GM12892 (cell line): ENCODE results near the gene AK8.

ENCODE experiments used
- DNase-seq: peaks from one replicate; pipeline ENCODE4 v3.0.0; 2011; ENCODE audit not compliant: insufficient read length
- FAIRE-seq: peaks from 2 replicates; lab custom pipeline; 2011; peaks lifted over from hg19 to GRCh38; lab: Jason Lieb, UNC
- POLR2A ChIP-seq: IDR thresholded peaks from 2 replicates; pipeline ENCODE4 v1.6.1; 2011; ENCODE audit warnings: low read depth, low read length, control low read depth
- POLR2AphosphoS5 ChIP-seq: IDR thresholded peaks from 2 replicates; pipeline ENCODE4 v1.6.1; 2011; ENCODE audit warnings: low read depth, low read length, control low read depth
- TAF1 ChIP-seq: IDR thresholded peaks from 2 replicates; pipeline ENCODE4 v1.6.1; 2011; ENCODE audit warnings: low read depth, mild to moderate bottlenecking, control low read depth, low read length, borderline replicate concordance

AK8 gene

GRCh38 chr9:132903574-132904492 is 25.7 kb upstream of the AK8 start:
- TF ChIP-seq POLR2A (no peak), POLR2AphosphoS5 (no peak), TAF1 (no peak)
- DNase-seq = no peak
- FAIRE-seq = no peak

GRCh38 chr9:132901858-132902831 is 24.1 kb upstream of the AK8 start:
- TF ChIP-seq POLR2AphosphoS5 (no peak), TAF1 (no peak), POLR2A (no peak)
- FAIRE-seq = peak; percentile 86

GRCh38 chr9:132898051-132898450 is 20.0 kb upstream of the AK8 start:
- DNase-seq (no peak), FAIRE-seq (no peak)
- TF ChIP-seq TAF1 = no peak
- TF ChIP-seq POLR2AphosphoS5 = no peak
- no peak for TF ChIP-seq POLR2A

More at GRCh38 chr9:132901858-132902831, 24.1 kb upstream of the AK8 start:
- DNase-seq = peak; percentile 51

- DNase-seq (no peak), FAIRE-seq (no peak)
- TF ChIP-seq POLR2AphosphoS5 (no peak), TAF1 (no peak), POLR2A (no peak)
Observed at GRCh38 chr9:132896906-132897305, 18.8 kb upstream of the AK8 start.

GRCh38 chr9:132896264-132896663 is 18.2 kb upstream of the AK8 start:
- TF ChIP-seq TAF1 = no peak
- TF ChIP-seq POLR2A = no peak
- TF ChIP-seq POLR2AphosphoS5 = no peak
- FAIRE-seq = no peak
- DNase-seq = no peak

- DNase-seq (no peak), FAIRE-seq (no peak)
- TF ChIP-seq TAF1 = no peak
Observed at GRCh38 chr9:132894862-132895835, 17.1 kb upstream of the AK8 start.

GRCh38 chr9:132894346-132894745 is 16.3 kb upstream of the AK8 start:
- DNase-seq (no peak), FAIRE-seq (no peak)
- TF ChIP-seq POLR2A (no peak), POLR2AphosphoS5 (no peak), TAF1 (no peak)

- FAIRE-seq (no peak), DNase-seq (no peak)
- TF ChIP-seq POLR2AphosphoS5 (no peak), TAF1 (no peak), POLR2A (no peak)
Observed at GRCh38 chr9:132892400-132892799, 14.3 kb upstream of the AK8 start.

GRCh38 chr9:132888151-132888550 is 10.1 kb upstream of the AK8 start:
- DNase-seq = no peak
- FAIRE-seq = no peak

More at GRCh38 chr9:132888151-132888550, 10.1 kb upstream of the AK8 start:
- no peak for TF ChIP-seq POLR2AphosphoS5
